ENCODE data around the gene SH3GLB1. TPM values are rescaled to one million over a fixed set of nuclear protein-coding genes. Genes with fewer than 3 reads are reported as not detected.
A peak's percentile ranks its signal among the peaks of the same experiment; 100 is the strongest.

Gene SH3GLB1
- total RNA-seq, 2 donors from 2014 or later: 51.5 to 66.1 TPM

DNA sequence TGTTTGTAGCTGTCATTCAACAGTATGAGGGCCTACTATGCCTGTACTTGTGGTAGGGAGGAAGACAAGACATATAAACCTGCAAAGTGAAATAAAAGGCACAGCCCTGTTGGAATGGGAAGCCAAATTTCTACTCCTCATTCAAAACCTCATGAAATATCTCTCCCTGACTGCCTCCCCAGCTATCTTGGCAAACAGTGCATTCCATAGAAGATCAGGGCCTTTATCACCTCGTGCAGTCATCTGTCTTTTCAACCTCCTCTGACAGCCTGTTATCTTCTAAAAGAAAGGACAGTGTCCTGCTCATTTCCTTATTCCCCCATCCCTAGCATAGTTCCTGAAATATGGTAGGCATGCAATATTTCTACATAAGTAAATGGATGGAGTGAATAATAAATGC is 71.0 kb downstream of the SH3GLB1 start:
- no peak for DNase-seq (ENCODE audit: low spot score)
- H3K4me3 ChIP-seq: no peak overlapping the region
- TF ChIP-seq, protein P1, sequence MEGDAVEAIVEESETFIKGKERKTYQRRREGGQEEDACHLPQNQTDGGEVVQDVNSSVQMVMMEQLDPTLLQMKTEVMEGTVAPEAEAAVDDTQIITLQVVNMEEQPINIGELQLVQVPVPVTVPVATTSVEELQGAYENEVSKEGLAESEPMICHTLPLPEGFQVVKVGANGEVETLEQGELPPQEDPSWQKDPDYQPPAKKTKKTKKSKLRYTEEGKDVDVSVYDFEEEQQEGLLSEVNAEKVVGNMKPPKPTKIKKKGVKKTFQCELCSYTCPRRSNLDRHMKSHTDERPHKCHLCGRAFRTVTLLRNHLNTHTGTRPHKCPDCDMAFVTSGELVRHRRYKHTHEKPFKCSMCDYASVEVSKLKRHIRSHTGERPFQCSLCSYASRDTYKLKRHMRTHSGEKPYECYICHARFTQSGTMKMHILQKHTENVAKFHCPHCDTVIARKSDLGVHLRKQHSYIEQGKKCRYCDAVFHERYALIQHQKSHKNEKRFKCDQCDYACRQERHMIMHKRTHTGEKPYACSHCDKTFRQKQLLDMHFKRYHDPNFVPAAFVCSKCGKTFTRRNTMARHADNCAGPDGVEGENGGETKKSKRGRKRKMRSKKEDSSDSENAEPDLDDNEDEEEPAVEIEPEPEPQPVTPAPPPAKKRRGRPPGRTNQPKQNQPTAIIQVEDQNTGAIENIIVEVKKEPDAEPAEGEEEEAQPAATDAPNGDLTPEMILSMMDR (IDR thresholded peaks at IDR 0.05): no peak
- H3K27ac ChIP-seq: peak overlapping the region; percentile 47 to 83
- H3K4me1 ChIP-seq: peaks cover 0 to 28% of the 10 kb centered on the region in 2 donors
- no peaks in the 10 kb centered on the region for H3K36me3 ChIP-seq
- H3K9me3 ChIP-seq: no peaks in the 10 kb centered on the region
- no peaks in the 10 kb centered on the region for H3K27me3 ChIP-seq

DNA sequence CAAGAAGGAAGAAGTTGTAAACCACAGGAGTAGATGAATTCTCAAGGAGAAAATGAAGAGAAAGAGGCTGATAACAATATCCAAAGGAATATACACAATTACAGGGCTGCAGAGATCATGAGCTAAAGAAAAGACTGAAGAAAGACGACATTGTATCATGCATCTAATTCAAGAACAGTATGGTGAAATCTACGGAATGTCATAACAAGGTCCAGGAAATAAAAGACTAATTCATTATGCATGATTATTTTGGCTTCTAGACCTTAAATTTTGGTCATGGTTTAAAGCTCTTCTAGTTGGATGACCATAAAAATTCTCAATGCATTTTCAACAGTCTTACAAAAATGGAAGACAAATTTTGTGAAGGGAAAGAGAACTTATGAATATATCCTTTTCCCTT is 71.7 kb downstream of the SH3GLB1 start:
- no peaks in the 10 kb centered on the region for H3K9me3 ChIP-seq

DNA sequence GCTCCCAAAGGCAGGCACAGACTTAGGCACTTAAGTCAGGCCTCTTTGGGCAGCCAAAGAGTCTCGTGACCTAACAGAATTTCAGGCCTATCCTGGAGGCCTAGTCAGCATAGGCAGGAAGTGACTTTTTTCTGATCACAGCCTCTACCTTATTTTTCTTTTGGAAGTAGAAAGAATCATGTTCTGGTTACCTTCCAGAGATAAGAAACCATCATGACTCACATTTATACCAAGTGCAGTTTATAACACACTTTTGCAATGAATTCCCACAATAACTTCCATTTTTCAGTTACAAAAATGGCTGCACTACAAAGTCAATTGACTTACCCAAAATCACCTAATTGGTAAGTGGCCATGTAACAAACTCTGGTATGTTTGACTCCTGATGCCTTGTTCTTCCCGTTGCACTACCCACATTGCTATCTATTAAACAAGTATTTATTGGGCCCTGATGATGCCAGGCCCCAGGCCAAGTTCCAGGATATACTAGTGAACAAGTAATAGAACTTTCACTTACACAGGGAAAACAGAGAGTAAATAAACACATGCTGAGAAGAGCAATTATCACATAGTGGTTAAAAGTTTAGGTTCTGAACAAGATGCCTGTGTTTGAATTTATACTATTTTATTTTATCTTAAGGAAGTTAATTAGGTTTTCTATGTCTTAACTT is 74.3 kb downstream of the SH3GLB1 start:
- no peaks in the 10 kb centered on the region for H3K36me3 ChIP-seq
- peaks cover 0 to 23% of the 10 kb centered on the region in 2 donors for H3K4me1 ChIP-seq
- no peaks in the 10 kb centered on the region for H3K27me3 ChIP-seq
- H3K9me3 ChIP-seq: no peaks in the 10 kb centered on the region
- no peak overlapping the region for H3K27ac ChIP-seq
- DNase-seq (ENCODE audit: low spot score): no peak
- TF ChIP-seq, protein P1 (IDR thresholded peaks at IDR 0.05): no peak
- H3K4me3 ChIP-seq: no peak overlapping the region

More for the DNA sequence above, 71.7 kb downstream of the SH3GLB1 start:
- no peaks in the 10 kb centered on the region for H3K27me3 ChIP-seq
- TF ChIP-seq, protein P1 (IDR thresholded peaks at IDR 0.05): no peak
- no peaks in the 10 kb centered on the region for H3K36me3 ChIP-seq
- no peak overlapping the region for H3K27ac ChIP-seq
- peaks cover 0 to 28% of the 10 kb centered on the region in 2 donors for H3K4me1 ChIP-seq
- no peak overlapping the region for H3K4me3 ChIP-seq
- no peak for DNase-seq (ENCODE audit: low spot score)

DNA sequence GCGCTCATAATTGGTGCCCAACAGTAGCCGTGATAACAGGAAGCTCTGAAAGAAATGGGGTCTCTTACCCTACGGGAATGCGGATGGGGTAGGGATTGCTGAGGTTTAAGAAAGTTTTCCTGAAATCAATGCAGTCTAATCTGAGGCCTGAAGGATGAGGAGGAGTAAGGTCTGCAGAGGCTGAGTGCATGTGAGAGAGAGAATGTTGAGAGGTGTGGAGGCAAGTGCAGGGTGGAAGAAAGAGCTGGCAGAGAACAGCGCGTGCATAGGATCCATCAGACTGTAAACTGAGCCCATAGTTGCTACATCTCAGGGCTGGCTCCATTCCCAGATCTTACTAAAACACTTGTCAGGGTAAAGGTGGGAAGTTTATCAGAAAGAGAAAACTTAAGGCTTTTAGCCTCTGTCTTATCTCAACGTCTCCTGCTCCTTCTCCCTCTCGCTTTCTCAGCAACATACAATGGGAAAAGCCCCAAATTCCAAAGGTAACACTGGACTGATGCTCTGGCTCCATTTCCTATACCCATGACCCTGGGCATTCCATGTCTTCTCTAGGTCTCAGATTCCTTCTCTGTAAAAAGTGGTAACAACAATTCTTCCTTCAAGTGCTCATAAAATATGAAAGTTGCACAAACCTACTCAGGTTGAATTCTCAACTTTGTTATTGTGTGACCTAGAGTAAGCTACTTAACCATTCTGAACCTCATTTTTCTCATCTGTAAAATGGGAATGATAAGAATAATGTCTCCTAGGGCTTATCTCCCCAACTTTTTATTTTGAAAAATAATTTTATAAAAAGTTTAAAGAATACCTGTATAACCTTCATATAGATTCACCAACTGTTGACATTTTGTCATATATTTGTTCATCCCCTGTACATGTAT is 75.2 kb downstream of the SH3GLB1 start:
- no peaks in the 10 kb centered on the region for H3K36me3 ChIP-seq
- no peak overlapping the region for H3K4me3 ChIP-seq
- DNase-seq (ENCODE audit: low spot score): no peak
- TF ChIP-seq, protein P1 (IDR thresholded peaks at IDR 0.05): no peak
- H3K27me3 ChIP-seq: no peaks in the 10 kb centered on the region
- no peak overlapping the region for H3K27ac ChIP-seq
- peaks cover 0 to 14% of the 10 kb centered on the region in 2 donors for H3K4me1 ChIP-seq
- no peaks in the 10 kb centered on the region for H3K9me3 ChIP-seq

DNA sequence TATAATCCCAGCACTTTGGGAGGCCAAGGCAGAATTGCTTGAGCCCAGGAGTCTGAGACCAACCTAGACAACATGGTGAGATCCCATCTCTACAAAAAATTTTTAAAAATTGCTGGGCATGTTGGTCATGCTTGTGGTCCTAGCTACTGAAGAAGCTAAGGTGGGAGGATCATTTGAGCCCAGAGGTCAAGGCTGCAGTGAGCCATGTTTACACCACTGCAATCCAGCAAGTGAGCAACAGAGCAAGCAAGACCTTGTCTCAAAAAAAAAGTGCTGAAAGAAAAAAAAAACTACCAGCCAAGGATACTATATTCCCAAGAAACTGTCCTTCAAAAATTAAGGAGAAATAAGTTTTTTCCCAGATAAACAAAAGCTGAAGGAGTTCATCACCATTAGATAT is 78.1 kb downstream of the SH3GLB1 start:
- Histone ChIP-seq H3K27me3 (no peaks in the 10 kb centered on the region), H3K27ac (no peak overlapping the region), H3K4me1 (peaks cover 0 to under 1% of the 10 kb centered on the region in 2 donors), H3K36me3 (no peaks in the 10 kb centered on the region), H3K9me3 (peaks cover 0 to 6% of the 10 kb centered on the region in 2 donors), H3K4me3 (no peak overlapping the region)
- no peak for DNase-seq (ENCODE audit: low spot score)
- TF ChIP-seq, protein P1 (IDR thresholded peaks at IDR 0.05): no peak
